GM19025 (cell line): ENCODE data around the gene VAT1L.

Experiments used
- ATAC-seq: cut with Tn5 transposase; IDR thresholded peaks from one replicate; pipeline ENCODE4 v1.9.1; 2021; ENCODE audit warnings: mild to moderate bottlenecking, low read depth, moderate library complexity; ENCODE audit not compliant: unreplicated experiment

The VAT1L gene

DNA sequence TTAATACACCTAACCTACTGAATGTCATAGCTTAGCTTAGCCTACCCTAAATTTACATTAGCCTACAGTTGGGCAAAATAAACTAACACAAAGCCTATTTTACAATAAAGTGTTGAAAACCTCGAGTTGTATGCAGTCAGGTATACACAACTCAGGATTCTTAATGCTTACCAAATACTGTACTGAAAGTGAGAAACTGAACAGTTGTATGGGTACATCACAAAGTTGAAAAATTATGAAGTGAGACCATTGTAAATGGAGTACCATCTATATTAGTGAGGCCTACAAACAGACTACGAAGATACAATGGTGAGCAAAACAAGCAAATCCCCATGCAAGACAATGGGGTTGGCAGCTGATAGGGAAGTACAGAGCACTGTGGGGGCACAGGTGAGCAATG lies 79.7 kb downstream of the VAT1L start:
- no peak for ATAC-seq

DNA sequence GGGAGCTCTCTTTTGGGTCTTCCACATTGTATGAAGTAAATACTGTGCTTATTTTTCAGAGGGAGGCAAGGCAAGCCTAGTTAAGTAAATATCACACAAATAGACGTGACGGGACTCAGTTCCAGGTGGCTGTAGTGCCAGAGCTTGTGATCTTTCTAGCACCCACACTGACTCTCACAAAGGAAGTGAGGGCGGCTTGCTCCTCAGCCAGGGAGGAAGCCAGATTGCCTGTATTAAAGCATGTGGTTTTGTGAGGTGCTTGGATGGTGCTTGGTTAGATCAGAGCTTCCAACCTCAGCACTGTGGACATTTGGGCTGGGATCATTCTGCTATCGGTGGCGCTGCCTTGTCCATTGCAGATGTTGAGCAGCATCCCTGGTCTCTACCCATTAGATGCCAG lies 80.1 kb downstream of the VAT1L start:
- peak; percentile 72 for ATAC-seq

DNA sequence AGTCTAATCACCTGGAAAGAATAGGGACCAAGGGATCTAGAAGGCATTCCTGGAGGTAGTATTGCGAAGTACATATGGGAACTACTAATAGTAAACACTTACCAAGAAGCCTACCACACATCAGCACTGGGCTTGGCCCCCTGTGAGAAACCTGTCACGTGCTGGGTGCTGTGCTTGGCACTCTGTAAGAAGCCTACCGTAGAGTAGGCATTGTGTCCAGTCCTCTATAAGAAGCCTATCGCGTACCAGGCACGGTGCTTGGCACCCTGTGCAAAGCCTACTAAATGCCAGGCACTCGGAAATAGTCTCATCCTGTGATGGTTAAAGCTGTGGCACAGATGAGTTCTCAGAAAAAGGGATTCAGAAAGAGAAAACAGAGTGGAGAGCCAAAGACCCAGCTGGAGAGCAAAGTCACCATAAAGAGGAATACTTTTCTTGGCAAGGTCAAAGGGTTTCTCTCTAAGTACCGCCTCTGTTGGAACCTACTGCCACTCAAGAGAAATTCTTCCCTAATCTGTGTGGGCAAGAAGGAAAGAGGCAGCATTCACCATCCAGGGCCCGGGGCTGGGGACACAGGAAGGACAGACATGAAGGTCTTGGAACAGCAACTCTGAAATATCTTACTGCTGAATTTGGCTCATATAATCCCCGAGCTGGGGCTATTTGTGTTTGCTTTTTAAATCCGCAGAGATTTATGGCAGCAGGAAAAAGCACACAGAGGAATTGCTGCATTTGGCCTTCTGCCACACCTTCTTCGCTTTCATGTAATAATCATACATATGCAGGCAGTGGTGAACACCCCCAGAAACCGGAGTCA lies 81.8 kb downstream of the VAT1L start:
- no peak for ATAC-seq

DNA sequence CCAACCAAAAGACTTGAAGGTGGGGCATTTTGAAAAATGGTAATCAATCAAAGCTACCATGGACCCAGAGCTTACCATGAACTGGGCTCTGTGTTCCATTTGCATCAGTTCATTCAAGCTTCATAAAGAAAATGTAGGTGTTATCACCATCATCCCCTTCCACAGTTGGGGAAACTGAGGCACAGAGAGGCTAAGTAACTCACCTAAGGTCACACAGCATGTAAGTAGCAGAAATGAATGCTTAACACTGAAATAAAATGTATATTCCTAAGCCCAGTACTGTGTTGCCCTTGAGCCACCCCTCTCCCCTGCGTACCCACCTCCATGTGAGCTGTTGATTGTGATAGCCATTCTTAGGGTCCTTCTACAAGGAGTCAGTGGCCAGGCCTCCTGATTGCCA lies 83.6 kb downstream of the VAT1L start:
- ATAC-seq = no peak

DNA sequence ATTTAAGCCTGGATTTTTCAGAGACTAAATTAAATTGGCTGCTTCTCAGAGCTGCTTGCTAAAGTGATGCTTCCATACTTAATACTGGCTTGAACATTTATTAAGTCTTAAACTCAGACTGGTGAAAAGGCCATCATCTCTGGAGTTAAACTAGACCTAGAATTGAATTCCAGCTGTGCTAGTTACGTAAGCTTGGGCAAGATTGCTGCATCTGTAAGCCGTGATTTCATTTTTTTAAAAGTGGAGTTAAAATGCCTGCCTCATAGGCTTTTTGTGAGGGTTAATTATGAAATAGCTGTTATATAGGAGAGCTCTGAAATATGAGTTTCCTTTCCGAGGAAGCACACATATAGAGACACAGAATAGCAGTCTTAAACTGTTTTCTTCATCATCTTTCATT lies 84.7 kb downstream of the VAT1L start:
- no peak for ATAC-seq

DNA sequence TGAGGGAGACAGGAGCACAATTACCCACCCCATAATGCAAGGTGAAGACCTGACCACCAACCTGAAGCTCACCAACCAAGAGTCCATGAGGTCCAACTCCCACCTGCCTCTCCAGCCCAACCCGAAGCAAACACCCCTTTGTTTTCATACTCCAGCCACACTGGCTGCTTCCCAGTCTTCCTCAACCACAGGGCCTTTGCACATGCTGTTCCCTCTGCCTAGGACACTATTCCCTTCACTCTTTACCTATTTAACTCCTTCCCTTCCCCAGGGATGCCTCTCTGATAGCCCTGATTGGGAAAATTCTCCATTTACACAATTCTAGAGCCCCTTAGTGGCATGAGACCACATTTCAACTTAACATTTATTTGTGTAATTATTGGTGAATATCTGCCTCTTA lies 86.0 kb downstream of the VAT1L start:
- no peak for ATAC-seq

DNA sequence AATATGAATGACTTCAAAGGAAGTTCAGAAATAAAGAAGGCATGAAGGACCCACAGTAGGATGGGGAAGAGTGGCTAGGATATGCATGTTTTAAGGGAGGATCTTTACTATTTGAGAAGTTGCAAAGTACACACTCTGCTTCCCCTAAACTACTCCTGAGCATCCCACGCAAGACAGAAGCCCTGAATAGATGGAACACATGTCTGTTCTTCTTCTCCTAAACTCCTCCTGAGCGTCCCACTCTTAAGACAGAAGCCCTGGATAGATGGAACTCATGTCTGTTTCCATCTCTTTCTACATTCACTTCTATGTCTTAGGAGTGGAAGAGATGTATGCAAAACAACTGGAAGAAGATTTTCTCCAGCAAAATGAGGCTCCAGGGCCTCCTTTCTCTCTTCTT lies 88.4 kb downstream of the VAT1L start:
- ATAC-seq = no peak

DNA sequence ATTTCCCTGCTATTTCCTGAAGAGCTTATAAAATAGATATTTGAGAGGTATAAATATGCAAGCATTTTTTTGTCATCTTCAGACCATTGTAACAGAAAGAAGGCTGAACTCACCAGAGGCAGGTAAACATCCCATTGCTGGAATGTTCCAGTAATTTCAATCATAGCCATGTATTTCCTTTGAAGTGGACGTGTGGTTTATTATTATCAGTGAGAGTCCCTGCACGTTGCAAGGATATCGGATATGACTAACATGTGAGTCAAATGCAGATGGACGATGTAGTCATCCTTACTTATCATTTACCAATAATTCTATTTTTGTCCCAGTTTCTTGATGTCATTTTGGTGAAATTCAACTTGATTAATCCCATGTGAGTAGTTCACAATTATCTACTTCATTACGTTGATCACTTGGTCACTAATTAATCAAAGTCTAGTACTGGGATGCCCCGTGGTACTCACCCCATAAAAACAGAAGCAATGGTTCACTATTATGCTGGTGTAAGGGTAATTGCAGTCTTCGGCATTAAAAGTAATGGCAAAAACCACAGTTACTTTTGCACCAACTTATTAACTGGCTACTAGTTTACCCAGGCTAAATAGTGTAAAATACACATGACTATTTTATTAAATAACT lies 89.5 kb downstream of the VAT1L start:
- no peak for ATAC-seq

DNA sequence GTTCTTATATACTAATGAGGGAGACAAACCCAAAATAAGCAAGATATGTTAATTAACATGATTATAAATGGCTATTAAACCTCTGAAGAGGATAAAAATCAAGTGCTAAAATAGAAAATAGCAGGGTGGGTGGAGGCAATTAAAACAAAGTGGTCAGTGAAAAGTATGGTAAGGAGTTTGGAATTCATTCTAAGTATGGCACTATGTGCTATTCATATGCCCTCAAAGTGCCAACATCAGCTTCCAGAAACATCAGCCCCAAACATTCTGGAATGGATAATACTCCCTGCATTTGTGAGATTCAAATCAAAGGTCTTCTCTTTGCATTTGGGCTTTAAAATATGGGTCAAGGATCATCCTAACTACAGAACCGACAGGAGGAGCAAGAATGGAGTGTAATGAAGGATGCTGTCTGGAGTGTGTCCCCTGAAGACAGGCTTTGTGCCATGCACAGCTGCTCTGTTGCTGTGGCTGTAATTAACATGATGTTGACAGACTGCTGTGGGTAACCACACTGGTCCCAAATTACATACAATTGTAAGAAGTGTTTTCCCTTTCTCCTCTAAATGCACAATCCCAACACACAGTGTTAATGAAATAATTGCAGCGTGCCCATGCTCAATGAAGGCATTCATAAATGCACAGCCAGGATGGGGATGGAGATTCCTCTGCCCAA lies 93.1 kb downstream of the VAT1L start:
- ATAC-seq = no peak

DNA sequence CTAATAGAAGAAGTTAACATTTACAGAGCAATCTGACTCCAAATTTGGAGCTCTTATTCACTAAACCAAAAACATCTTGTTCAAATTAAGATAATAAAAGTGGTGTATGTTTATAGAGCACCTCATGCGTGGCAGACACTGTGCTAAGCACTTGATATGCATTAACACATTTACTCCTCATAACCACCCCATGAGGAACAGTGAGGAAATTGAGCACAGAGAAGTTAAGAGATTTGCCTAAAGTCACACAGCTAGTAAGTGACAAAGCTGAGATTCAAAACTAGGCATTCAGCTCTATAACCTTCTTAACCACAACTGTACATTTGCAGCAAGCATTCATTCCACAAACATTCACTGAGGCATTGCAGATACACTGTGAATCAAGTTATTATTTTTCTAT lies 94.0 kb downstream of the VAT1L start:
- ATAC-seq = no peak

DNA sequence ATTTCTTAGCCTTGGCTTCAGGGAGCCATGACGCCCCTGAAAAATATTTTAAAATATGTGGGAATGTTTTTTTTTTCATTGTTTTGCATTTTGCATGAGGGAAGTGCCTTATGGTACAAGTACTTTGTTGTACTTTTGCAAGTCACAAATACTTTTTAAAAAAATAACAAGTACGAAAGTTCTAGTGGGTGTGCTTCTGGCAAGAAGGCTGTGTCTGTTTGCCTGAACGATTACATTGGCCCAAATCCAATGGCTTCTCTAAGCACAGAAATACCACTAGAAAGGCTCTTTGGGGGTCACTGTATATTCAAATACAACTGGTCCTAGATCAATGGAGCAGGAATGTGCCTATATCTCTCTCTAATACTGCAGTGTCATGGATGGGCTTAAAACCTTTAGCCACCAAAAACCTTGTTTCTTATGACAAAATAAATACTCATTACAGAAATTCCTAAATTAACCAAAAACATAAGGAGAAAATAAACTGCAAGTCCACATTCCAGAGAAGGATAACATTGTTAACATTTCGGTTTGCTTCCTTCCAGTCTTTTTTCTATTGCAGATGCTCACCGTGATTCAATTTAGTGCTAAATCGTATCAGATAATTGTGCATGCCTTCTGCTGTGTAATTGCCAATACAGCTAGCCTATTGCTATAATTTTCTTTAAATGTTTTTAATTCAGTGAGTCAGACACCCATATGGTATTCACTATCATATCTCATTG lies 97.4 kb downstream of the VAT1L start:
- no peak for ATAC-seq

DNA sequence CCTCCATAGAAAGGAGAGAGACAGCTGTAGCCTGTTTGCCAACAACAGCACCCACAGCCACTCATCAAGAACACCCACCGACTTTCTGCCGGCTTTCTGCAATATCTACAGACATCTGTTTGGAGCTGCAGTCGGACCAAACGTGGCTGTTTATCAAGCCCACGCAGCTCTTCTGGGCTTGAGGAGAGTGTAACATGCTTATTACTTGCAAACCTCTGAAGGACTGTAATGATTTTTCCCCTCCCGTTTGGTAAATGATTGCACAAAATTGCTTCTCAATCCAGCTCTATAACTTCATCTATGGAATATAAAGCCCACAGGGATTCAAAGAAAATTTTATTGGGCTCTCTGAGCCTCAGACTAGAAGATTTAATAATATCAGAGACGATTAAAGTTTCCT lies 100.5 kb downstream of the VAT1L start:
- ATAC-seq = no peak

DNA sequence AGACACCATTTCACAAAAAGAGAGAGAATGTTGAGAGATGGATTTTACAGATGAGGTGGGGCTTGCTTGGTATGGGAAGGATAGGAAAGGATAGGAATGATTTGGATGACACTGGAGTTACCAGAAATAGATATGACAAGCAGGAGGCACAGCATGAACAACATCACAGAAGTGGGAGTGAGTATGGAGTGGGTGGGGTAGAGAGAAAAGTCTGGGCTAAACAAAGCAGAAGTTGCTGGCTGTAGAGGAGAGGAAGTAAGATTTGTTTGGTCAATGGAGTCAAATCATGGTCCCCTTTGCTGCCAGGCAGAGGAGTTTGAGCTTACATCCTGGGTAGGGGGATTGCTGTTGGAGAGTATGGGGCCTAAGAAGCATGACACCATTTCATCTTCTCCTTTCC lies 101.7 kb downstream of the VAT1L start:
- ATAC-seq = no peak

DNA sequence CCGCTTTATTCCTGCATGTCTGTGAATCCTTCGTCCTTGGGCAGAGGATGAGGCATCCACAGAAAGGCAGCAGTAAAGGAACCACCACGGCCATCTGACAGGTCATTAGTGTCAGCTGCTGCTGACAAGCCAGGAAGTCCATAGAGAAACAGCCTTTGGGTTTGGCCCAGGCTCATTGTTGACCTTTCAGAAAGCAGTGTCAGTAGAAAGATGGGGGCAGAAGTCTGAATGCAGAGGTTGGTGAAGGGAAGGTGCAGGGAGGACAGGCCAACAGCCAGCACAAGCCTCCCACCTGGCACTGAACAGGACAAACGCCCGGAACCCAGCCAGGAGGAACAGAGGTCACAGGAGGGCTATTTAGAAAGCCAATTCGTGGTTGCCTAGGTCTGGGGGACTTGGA lies 105.8 kb downstream of the VAT1L start:
- ATAC-seq = no peak

DNA sequence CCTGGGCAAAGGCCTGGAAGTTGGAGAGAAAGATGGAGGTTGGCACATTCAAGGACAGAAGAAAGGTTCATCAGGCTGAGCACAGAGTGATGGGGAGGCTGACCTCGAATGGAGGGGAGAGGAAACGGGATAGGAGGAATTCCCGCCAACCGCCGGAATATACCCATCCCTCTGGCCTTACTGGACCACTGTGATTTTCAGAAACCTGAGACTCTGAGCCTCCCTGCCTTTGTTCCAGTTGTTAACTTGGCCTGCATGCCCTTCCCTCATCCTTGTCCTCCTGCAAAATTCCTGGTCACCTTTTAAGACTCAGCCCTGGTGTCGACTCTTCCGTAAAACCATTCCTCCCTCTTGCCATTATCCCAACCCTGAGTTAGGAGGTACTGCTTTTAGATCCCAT lies 107.6 kb downstream of the VAT1L start:
- no peak for ATAC-seq

DNA sequence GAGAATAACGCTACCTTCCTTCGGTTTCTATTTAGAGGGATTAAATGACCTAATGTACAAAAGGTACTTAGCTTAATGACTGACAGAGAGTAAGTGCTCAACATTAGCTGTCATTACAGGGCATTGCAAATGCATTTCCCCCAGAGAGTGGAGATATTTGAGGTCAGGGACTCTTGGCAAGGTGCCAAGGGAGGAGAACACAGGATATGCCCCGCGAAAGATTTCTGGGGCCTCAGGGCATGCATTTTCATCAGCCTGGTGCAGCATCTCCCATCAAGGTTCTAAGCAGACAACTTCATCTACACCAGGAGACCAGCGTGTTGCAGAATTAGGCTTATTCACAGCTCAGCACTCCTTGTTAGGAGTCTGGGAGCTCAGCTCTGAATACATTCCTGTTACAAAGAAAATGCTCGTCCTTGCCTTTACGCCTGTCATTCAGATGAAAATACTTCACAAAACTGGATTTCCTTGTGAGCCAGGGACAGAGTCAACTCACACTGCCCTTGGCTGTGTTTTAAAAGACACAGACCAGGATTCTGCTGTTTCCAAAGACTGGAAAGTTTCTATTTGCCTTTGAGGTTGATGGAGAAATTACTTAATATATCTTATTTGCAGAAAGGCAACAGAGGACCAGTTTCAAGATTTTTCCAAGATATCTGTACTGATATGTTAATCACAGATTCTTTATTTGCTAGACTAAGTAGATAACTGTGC lies 108.2 kb downstream of the VAT1L start:
- no peak for ATAC-seq

DNA sequence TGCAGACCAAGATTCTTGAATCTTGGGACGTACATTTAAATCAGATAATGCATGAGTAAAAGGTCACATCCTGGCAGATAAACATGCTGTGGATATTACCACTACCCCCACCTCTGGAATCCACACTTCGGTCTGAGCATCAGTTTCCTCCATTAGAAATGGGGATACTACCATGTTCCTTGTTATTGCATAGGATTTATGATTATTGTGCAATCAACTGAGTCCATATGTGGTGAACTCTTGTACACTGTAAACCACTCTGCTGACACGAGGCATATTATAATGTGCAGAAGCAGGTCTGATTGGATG lies 108.7 kb downstream of the VAT1L start:
- no peak for ATAC-seq

DNA sequence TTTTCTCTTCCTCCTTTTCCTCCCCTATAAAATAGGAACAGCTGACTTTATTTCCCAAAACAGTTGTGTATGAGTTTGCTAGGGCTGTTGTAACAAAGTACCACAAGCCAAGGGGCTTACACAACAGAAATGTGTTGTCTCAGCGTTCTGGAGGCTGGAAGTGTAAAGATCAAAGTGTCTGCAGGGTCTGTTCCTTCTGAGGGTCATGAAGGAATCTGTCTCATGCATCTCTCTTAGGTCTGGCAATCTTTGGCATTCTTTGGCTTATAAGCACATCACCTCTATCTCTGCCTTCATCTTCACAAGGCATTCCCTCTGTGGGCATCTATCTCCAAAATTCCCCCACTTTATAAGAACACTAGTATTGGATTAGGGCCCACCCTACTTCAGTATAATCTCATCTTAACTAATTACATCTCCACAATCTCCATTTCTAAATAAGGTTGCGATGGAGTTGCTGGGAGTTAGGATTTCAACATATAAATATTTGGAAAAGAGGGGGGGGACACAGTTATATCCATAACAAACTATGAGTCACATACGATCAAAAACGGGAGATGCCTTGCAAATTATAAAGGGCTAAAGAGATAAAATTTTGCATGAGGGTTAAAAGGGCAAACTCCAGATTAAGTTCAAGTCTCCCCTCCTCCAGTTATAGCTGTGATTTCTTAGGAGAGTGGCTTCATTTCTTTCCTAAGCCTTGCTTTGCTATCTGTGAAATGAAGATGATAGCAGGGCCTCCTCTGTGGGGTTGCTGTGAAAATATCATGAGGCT lies 109.7 kb downstream of the VAT1L start:
- ATAC-seq = no peak

DNA sequence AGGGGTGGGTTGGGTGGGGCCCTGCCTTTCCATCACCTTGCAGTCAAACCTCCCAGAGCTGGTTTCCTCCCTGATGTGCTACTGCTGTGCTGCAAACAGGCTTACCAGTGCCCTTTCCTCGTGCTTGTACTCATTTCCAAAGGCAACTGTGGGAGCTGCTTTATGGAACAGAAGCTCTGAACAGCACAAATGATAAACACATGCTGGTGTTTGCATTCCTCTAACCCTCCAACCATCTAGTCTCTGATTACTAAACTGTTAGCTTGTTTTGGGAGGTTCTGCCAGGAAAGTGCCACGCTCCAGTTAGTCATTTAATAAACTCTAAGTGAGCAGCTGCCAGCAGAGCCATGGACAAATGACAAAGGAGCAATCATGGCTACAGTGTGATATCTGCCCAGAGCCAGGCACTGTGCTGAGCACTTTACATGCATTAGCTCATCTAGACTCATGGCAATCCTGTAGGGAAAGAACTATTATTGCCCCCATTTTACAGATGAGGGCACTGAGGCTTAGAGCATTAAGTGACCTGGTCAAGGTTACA lies 110.4 kb downstream of the VAT1L start:
- no peak for ATAC-seq

DNA sequence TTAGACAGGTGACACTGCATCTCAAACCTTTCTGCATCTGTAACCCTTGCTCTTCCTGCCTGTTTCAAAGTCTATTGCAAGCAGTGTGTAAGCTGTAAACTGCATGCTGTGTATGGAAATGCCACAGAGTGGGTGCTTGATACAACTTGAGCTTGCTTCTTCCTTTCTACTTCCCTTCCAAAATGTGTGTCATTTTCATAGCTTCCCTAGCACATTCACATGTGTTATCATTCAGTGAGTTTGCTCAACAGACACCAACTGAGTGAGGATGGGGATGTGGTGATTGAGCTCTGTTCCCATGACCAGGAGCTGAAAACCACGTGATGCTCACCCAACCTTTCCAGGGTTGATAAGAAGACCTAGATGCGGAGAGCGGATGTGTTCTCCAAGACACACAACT lies 111.1 kb downstream of the VAT1L start:
- ATAC-seq = no peak
